ENCODE results near the gene SLC20A1.

DNA sequence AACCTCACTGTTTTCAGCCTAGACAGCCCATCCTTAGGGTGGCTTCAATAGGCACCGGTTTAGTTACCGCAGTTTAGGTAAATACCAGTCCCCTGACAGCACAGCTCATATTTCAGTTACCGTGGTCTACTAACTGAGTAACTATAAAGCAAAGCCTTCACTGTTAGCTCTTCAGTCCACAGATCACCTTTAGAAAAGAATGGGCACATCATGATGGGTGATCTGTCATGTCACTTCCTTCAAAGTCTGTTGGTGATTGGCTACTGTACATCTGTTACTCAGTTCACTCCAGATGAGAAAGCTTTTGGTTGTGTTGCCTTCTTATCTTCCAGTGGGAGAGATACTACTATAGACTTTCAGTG, 21.0 kb downstream of the SLC20A1 start:
- TF ChIP-seq, protein P1, sequence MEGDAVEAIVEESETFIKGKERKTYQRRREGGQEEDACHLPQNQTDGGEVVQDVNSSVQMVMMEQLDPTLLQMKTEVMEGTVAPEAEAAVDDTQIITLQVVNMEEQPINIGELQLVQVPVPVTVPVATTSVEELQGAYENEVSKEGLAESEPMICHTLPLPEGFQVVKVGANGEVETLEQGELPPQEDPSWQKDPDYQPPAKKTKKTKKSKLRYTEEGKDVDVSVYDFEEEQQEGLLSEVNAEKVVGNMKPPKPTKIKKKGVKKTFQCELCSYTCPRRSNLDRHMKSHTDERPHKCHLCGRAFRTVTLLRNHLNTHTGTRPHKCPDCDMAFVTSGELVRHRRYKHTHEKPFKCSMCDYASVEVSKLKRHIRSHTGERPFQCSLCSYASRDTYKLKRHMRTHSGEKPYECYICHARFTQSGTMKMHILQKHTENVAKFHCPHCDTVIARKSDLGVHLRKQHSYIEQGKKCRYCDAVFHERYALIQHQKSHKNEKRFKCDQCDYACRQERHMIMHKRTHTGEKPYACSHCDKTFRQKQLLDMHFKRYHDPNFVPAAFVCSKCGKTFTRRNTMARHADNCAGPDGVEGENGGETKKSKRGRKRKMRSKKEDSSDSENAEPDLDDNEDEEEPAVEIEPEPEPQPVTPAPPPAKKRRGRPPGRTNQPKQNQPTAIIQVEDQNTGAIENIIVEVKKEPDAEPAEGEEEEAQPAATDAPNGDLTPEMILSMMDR (conservative IDR thresholded peaks at IDR 0.05) = no peak
- no peak for TF ChIP-seq EZH2 (IDR thresholded peaks at IDR 0.05; ENCODE audit: low read depth)
